HG03280 (cell line): ENCODE data around the gene ZBTB12.
A peak's percentile ranks its signal among the peaks of the same experiment; 100 is the strongest.

Experiments used
- ATAC-seq: cut with Tn5 transposase; IDR thresholded peaks from one replicate; pipeline ENCODE4 v1.9.1; 2021; ENCODE audit warnings: mild to moderate bottlenecking, moderate library complexity; ENCODE audit not compliant: unreplicated experiment

The ZBTB12 gene

DNA sequence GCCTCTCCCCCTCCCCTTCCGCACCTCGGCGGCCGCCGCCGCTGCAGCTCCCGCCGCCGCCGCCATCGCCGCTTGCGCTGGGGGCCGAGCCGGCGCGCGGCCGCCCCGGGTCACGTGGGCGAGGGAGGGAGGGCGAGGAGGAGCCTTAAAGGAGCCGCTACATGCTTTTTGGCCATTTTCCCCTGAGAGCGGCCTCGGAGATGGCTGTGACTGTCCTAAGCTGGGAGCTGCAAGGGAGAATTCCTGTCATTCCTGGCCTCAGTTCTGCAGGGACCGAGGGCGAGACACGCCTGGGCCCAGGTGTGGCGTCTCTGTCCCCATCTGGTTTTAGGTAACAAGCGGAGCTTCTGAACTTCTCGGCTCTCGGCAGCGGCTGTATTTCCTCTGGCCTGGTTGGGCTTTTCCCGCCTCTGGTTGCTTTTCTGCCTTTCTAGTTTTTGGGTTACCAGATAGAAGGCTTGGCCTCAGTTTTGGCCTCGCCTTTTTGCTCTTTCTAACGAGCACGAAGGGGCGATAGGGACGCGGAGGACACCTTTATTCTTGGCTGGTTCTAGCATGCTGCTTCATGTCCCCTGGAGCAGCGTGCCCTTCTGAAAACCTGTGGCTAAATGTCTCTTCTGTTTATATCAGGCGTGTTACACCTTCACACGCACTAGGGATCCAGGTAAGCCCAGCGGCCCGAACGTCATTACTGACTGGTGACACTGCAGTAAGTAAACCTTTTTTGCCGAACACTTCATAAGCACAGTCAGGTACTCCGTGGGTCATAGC is 4.1 kb downstream of the ZBTB12 start, which contains the start of gene EHMT2:
Gene EHMT2, minus strand, starts transcription at position 87 of the 771 bp plus-strand sequence. Its CDS starts 21 bp downstream, at position 66.
- ATAC-seq = peak; percentile 62

GRCh38 chr6:31896856-31897611 is 4.9 kb downstream of the ZBTB12 start:
- ATAC-seq = no peak

DNA sequence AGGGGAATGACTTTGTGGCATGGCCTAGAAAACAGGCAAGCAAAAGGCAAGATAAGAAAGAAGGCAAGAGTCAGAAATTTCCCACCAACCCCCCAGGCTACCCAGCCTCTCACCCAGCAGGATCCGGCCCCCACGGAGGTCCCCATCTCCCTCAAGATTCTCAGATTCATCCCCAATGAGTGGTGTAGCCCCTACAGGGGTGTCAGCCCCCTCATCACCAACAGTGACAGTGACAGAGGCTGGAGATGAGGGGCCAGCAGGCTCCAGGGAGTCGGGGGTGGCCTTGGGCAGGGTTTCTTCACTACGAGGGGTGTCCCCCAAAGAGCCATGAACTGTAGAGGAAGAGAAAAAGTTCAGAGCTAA is 5.4 kb downstream of the ZBTB12 start:
- no peak for ATAC-seq

DNA sequence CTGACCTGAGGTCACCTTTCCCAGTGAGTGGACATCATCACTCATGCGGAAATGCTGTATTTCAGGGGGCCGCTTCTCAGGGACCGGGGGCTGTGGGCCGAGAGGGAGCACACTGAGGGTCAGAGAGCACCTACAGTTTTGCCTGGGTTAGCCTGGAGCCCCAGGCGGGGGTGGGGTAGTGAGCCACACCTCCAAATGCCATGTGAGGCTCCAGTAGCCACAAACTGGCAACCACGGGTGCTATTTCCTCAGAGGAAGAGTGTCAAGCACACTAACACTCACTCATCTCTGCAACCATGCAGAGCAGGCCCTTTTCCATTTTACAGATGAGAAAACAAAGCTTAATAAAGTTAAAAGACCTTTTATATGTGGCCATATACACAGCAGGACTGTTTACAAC is 9.1 kb downstream of the ZBTB12 start:
- no peak for ATAC-seq

GRCh38 chr6:31889331-31889972 is 12.4 kb downstream of the ZBTB12 start:
- no peak for ATAC-seq

GRCh38 chr6:31888276-31889258 is 13.3 kb downstream of the ZBTB12 start:
- ATAC-seq = no peak

DNA sequence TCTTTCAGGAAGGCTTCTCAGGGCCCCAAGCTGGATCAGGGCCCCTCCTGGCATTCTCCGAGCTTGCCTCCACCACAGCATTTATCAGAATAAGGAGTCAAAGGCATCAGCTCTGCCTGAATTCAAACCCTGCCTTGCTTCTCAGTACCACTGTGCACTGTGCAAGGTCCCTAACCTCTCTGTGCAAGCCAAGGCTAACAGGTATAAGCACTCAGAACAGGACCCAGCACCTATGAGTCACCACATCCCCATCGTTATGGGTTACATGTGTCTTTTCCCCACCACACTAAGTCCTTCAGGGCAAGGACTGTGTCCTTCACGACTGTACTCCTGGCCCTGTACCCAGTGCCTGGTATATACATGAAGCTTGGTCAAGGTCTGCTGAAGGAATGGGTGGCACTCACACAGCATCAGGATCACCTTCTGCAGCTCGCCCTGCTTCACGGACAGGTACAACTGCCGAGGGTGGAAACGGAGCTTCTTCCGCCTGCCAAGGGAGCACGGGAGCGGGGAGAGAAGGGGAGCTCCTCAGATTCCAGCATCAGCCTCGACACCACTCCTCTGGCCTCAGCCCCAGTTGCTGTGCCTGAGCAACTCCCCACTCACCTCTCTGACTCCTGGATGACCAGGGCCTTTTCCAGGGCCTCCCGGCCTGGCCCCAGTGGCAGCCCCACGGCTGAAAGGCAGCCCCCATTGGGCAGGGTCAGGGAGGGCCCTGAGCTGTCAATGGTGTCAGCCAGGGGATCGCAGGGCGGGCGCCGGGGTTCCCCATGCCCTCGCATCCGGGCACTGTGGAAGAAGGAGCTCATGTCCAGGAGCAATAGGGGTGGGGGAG is 14.5 kb downstream of the ZBTB12 start:
- no peak for ATAC-seq

DNA sequence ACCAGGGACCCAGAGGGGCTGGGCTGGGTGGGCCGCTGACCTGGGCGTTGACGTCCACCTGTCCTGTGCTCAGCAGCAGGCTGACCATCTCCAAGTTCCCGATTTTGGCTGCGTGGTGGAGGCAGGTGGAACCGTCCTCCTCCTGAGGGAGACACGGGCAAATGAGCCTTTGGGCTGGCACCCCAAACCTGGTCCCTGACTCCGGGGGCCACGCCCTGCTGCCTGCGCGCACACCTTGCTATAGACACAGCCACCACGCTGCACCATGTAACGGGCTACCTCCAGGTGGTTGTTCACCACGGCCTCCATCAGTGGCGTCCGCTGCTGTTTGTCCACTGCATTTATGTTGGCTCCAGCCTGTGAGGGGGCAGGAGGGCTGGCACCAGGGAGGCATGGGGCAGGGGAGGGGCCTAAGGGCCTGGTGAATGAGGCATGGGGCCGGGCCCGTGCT is 15.3 kb downstream of the ZBTB12 start:
- ATAC-seq = no peak

GRCh38 chr6:31884528-31885035 is 17.3 kb downstream of the ZBTB12 start:
- ATAC-seq = no peak

- no peak for ATAC-seq
Measured at GRCh38 chr6:31883676-31884075, 18.2 kb downstream of the ZBTB12 start.

GRCh38 chr6:31882344-31882743 is 19.5 kb downstream of the ZBTB12 start:
- no peak for ATAC-seq

DNA sequence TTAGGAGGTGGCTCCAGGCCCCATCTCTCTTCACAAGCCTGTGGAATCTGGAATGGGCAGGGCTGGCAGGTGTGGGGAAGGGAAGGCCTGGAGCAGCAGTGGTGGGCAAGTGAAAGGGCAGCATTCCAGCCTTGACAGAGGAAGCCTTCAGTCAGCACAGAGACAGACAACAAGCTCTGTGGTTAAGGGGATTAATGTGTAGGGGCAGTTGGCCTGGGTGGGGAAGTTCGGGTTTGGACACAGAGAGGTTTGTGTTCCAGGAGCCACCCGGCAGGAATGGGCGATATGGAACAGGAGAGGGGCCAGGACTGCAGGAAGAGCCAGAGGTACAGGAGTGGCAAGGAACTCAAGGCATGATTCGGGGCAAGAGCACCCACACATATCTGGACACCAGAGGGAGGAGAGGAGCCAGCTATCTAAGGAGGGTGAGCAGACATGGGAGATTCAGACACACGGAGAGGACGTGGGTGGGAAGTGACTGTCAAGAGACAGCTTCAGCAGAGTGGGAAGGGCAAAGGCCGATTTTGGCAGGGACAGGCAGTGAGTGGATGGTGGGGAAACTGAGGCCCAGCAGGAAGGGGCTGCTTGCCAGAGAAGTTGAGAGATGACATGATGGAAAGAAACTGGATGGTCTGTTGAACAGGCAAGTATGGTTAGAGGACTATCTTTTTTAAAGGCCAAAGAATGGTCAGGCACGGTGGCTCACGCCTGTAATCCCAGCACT is 20.6 kb downstream of the ZBTB12 start:
- no peak for ATAC-seq

DNA sequence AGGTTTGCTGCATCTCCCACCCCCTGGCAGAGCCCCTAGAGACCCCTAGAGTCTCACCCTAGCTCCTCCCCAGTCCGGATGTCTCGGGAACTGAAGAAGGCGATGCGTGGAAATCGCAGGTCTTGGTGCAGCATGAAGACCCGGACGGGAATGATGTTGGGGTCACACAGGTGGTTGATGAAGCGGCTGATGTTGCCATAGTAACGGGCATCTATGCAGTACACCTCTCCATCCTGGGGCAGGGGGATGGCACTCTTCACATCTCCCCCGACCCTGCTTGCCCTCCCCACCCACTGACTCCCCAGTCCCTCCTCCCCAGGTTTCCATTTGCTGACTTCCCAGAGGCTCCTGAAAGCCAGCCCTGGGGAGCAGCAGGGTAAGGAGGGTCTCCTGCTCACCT is 21.3 kb downstream of the ZBTB12 start:
- no peak for ATAC-seq

DNA sequence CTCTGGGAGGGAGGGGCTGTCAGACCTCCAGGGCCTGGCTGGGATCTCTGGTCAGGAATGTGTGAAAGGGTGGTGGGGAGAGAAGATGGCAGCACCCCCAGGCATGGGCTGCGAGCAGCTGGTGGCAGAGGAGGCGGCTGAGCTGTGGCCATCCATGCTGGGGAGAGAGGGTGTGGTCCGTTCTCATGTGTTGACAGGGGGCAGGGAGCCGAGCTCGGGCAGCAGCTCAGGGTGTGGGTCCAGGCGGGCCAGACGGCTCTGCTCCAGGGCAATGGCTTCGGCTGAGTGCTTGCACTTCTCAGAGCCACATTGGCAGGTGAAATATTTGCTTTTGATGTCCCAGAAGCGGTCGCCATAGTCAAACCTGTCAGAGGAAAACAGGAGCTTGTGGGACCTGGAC is 22.0 kb downstream of the ZBTB12 start:
- no peak for ATAC-seq

- ATAC-seq = no peak
Measured at GRCh38 chr6:31879143-31879542, 22.7 kb downstream of the ZBTB12 start.

- no peak for ATAC-seq
Measured at GRCh38 chr6:31878726-31879125, 23.2 kb downstream of the ZBTB12 start, which contains the start of gene SLC44A4. Gene SLC44A4 (minus strand): TSS chr6:31878997. CDS start chr6:31878980, 17 bp downstream.

DNA sequence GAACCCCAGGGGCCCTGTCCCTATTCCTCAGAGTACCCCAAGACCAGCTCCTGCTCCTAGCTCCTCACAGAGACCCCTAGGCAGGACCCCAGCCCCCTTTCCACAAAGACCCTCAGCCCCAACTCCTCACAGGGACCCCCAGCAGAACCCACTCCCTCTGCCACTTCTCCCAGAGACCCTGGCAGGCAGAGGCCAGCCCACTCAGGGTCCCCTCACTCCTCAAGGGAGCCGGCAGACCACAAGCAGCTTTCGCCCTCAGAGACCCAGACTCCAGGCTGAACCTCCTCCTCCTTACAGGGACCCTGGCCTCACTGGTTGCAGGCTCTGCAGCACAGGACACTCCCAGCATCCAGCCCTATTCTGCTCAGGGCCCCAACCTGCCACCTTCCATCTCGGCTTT is 23.7 kb downstream of the ZBTB12 start:
- no peak for ATAC-seq

GRCh38 chr6:31877651-31878161 is 24.2 kb downstream of the ZBTB12 start:
- no peak for ATAC-seq
